GM12892 (cell line): Measurements from ENCODE around the gene PITPNC1.
"Not testable (repeated sequence)": the region's sequence is repeated elsewhere in the genome, so short reads cannot be mapped to it uniquely, and the experiment has no call there.

Source experiments
- DNase-seq: peaks from one replicate; pipeline ENCODE4 v3.0.0; 2011; ENCODE audit not compliant: insufficient read length
- FAIRE-seq: peaks from 2 replicates; lab custom pipeline; 2011; peaks lifted over from hg19 to GRCh38; lab: Jason Lieb, UNC
- POLR2A ChIP-seq: IDR thresholded peaks from 2 replicates; pipeline ENCODE4 v1.6.1; 2011; ENCODE audit warnings: low read depth, low read length, control low read depth
- POLR2AphosphoS5 ChIP-seq: IDR thresholded peaks from 2 replicates; pipeline ENCODE4 v1.6.1; 2011; ENCODE audit warnings: low read depth, low read length, control low read depth
- TAF1 ChIP-seq: IDR thresholded peaks from 2 replicates; pipeline ENCODE4 v1.6.1; 2011; ENCODE audit warnings: low read depth, mild to moderate bottlenecking, control low read depth, low read length, borderline replicate concordance

PITPNC1 gene

DNA sequence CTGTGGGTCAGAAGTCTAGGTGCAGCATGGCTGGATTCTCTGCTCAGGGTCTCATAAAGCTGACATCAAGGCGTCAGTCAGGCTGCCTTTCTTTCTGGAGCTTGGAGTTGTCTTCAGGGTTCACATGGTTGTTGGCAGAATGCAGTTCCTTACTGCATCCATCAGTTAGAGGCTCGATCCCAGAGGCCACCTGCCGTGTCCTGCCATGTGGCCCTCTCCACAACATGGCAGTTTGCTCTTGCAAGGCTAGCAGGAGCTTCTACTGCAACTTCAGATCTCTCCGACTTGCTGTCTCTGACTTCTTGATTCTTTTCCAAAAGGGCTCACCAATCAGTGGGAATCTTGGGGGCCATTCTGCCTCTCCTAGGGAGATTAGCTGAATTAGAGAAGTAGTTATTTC lies 11.9 kb downstream of the PITPNC1 start:
- DNase-seq (no peak), FAIRE-seq (no peak)
- TF ChIP-seq TAF1 (no peak), POLR2AphosphoS5 (no peak), POLR2A (no peak)

DNA sequence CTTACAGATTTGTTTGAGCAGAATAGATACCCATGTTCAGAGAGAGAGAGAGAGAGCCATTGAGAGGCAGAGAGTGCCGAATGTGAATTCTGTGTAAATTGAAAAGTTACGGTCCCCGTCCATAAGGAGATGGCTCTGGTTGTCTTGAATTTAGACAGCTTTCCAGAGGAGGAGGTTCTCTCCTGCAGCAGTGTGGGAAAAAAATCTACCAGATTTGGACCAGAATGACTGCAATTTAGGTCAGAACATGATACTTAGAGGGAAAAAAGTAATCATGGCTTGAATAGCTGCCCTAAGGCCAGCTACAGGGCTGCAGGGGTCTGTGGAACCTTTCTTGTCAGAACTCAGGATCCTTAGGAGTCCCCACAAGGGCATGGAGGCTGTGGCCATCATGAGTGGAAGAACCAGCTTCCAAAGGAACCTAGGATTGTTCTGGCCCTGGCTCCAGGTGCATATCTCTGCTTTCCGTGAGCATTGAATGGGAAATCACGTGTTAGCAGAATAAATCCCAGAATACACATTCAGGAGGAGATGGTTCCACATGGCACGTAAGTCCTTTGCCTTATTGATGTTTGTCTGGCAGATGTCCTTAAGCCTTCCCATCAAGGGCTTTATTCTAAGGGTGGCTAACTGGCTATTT lies 13.0 kb downstream of the PITPNC1 start:
- FAIRE-seq (peak; percentile 46), DNase-seq (no peak)
- TF ChIP-seq POLR2AphosphoS5 (no peak), TAF1 (no peak), POLR2A (no peak)

DNA sequence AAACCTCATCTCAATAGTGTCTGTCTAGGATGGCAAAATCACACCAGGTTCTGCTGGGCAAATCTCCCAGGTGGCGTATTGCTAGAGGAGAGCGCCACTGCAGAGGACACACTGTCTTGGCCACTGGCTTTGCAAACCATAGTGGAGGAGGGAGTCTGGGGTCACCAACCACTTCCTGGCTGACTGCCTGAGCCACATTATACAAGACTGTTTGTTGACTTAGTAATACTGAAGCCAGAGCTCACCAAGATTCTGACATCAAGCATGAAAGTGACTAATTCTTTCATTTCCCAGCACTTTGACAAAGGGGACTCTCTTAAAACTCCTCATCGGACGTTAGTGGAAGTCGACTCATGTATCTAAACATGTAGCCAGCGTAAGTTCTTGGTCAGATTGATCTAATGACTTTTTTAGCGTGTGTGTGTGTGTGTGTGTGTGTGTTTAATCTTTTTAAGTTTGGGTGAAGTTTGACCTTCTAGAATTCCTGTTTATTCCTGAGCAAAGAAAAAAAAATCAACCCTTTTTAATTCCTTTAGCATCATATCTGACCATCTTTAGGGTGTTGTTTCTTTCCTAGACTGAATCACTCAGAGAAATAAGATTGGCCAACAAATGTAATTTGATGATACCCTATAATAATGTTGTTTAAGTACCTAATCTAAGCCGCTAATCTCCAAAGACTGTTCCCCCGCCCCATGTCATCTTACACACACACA lies 13.7 kb downstream of the PITPNC1 start:
- no peak for TF ChIP-seq POLR2AphosphoS5
- TF ChIP-seq TAF1, result no peak
- 0 out of 2 replicates have a peak, but pooled peaks have one; percentile 20 for TF ChIP-seq POLR2A
- no peak for DNase-seq
- FAIRE-seq, result peak; percentile 69

DNA sequence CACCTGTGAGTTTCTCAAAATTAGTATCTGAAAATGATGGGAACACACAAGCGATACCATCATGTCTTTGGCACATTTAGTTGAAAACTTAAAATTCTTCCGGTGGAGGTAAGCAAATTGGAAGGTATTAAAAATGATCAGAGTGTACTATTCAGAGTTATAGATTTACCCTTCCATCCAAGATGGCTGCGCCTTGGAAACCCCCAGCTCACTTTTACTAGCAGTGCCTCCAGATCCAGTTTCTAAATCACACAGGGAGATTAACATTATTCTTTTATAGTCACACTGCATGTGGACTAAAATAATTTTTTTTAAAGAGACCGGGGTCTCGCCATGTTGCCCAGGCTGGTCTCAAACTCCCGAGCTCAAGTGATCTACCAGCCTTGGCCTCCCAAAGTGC lies 15.0 kb downstream of the PITPNC1 start:
- DNase-seq (no peak), FAIRE-seq (no peak)
- TF ChIP-seq POLR2AphosphoS5, result no peak
- no peak for TF ChIP-seq TAF1
- no peak for TF ChIP-seq POLR2A

DNA sequence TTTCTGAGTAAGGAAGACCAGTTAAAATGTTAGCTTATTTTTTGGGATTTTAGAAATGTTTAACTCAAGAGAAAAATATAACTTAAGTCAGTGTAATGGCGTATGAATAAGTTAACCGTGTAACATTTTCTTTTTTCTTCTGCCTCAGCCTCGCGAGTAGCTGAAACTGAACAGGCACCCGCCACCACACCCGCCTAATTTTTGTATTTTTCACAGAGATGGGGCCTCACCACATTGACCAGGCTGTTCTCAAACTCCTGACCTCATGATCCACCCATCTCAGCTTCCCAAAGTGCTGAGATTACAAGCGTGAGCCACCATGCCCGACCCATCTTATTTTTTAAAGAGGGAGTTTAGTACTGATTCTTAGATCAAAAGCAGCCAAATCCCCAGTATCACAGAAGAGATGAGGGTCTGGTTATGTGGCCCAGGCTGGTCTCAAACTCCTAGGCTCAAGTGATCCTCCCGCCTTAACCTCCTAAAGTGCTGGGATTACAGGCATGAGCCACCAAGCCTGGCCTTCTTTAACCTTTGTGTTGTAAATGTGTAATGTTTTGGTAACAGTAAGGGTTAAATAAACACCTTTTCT lies 16.8 kb downstream of the PITPNC1 start:
- no peak for FAIRE-seq
- TF ChIP-seq POLR2AphosphoS5 (no peak), POLR2A (no peak), TAF1 (no peak)
- no peak for DNase-seq

DNA sequence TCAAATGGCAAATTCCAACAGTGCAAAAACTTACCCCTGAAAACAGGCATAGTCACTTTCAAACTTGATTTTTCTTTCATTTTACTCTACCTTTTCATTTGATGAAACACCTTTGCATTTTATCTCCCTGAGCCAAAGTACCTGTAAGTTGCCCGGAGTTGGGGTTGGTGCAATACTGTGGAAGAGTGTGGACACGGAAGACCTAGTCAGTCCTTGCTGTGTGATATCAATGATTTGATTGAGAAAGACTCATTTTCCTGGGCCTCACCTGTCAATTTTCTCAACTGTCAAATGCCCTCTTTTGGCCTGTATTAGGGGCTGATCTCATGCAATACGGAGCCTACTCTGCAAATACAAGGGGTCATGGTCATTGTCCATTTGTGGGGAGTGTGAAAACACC lies 22.6 kb downstream of the PITPNC1 start:
- TF ChIP-seq POLR2AphosphoS5 (no peak), TAF1 (no peak), POLR2A (no peak)
- DNase-seq, result no peak
- FAIRE-seq, result no peak

DNA sequence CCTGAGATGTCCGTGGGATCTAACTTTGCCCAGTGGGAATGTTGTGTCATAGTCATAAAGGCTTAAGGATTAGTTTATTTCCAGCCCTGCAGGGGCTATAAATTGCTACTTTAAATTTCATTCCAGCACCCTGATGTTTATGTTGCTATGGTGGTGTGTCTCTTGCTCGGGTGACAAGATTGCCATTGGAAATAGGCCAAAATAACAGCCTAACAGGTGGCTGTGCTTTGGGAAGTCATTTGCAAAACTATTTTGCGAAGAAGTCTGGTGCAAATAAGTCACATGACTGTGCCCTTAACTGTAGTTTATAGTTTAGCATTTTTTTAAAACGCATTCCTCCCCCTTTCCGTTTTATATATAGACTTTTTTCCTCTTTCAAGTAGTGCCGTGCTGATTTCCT lies 23.1 kb downstream of the PITPNC1 start:
- no peak for TF ChIP-seq POLR2A
- TF ChIP-seq POLR2AphosphoS5, result no peak
- FAIRE-seq, result no peak
- DNase-seq, result no peak

DNA sequence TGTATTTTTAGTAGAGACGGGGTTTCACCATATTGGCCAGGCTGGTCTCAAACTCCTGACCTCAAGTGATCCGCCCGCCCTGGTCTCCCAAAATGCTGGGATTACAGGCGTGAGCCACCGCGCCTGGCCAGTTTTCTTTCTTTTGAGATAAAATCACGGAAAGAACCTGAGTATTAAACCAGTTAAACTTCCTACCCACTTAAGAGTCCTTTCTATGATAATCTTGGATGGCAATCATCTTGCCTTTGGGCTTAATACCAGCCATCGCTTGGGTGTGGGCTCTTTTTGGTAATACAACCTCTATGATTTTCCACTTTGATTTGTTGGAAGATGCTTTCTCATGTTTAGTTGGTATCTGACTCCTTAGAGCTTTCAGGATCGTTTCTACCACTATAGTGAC lies 24.0 kb downstream of the PITPNC1 start:
- TF ChIP-seq TAF1, result no peak
- TF ChIP-seq POLR2A, result no peak
- no peak for TF ChIP-seq POLR2AphosphoS5
- FAIRE-seq (no peak), DNase-seq (no peak)

DNA sequence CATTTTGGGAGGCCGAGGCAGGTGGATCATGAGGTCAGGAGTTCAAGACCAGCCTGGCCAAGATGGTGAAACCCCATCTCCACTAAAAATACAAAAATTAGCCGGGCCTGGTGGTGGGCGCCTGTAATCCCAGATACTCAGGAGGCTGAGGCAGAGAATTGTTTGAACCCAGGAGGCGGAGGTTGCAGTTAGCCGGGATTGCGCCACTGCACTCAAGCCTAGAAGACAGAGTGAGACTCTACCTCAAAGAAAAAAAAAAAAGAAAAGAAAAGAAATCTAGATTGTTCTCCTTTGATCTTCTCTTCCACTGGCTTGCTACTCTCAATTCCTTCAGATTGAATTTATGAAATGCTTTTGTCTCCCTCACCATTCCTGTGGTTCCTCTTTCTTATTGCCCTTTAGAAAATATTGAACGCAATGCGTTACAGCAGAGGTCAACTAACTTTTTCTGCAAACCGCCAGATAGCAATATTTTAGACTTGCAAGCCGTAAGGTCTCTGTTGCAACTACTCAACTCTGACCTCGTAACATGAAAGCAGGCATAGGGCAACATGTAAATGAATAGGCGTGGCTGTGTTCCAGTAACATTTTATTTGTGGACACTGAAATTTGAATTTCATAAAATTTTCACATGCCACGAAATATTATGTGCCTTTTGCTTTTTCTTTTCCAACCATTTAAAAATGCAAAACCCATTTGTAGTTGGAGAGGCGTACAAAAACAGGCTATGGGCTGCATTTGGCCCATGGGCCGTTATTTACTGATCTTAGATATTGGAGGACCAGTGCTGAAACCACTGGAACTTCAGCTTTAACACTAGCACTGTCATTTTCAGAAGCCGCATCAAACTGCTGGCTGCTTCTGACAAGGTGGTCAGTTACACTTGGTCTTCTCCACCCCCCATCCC lies 24.8 kb downstream of the PITPNC1 start:
- DNase-seq, result no peak
- FAIRE-seq, result no peak
- TF ChIP-seq POLR2A, result no peak
- TF ChIP-seq TAF1, result no peak
- TF ChIP-seq POLR2AphosphoS5, result no peak

DNA sequence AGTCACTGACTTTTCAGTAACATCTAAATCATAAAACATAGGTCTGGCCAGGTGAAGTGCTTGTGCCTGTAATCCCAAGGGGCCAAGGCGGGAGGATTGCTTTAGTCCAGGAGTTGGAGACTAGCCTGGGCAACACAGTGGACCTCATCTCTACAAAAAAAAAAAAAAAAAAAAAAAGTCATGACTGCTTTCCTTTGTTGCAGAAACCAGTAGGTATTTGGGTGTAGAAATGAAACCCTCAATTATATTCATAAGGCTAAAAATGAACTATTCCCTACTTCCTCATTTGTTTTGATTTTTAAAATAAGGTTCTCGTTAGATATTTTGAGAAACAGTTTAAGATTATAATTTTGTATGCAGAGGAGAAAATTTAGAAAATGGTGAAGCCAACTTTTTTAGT lies 26.0 kb downstream of the PITPNC1 start:
- FAIRE-seq (no peak), DNase-seq (no peak)
- TF ChIP-seq TAF1 (no peak), POLR2AphosphoS5 (no peak), POLR2A (no peak)

DNA sequence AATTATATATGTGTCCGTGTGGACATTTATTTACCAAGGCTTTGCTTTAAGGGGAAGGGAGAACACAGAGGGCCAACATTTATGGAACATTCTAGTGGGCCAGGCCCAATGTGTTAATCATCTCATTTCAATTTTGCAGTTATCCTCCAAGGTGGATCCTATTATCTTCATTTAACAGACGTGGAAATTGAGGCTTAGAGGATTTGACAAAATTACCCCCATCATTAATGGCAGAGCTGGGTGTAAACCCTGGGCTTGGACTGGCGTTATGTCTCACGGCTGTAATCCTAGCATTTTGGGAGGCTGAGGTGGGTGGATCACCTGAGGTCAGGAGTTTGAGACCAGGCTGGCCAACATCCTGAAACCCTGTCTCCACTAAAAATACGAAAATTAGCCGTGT lies 26.4 kb downstream of the PITPNC1 start:
- FAIRE-seq (no peak), DNase-seq (no peak)
- TF ChIP-seq POLR2A (no peak), TAF1 (no peak), POLR2AphosphoS5 (no peak)

DNA sequence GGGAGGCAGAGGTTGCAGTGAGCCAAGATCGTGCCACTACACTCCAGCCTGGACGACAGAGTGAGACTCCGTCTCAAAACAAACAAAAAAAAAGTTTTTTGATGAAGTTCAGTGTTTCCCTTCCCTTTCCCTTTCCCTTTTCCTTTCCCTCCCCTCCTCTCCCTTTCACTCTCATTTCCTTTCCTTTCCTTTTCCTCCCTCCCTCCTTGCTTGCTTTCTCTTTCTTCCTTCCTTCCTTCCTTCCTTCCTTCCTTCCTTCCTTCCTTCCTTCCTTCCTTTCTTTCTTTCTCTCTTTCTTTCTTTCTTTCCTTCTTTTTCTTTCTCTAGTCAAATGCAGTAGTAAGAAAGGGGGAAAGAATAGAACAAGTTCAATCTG lies 31.4 kb downstream of the PITPNC1 start:
- FAIRE-seq, DNase-seq: not testable (repeated sequence)
